RWPE2 (cell line): ENCODE measurements around the gene OSBP.

Experiments used
- ATAC-seq: fragments of 200-7000 bp; cut with Tn5 transposase; 3 replicates; pipeline ENCODE4 v1.9.1; 2021; ENCODE audit warnings: low read depth
- DNase-seq: peaks from one replicate; pipeline ENCODE4 v3.0.0-alpha.2; 2020; ENCODE audit warnings: low spot score
- H3K27ac ChIP-seq: fragments of 450-650 bp; 2 replicates; pipeline ENCODE4 v1.5.1; 2017; ENCODE audit warnings: mild to moderate bottlenecking; ENCODE audit not compliant: poor library complexity, severe bottlenecking
- H3K27me3 ChIP-seq: fragments of 250-450 bp; sonication (Bioruptor Pico); 2 replicates; pipeline ENCODE4 v1.5.1; 2021; ENCODE audit warnings: mild to moderate bottlenecking, moderate library complexity; ENCODE audit not compliant: insufficient read depth, poor library complexity, severe bottlenecking
- H3K36me3 ChIP-seq: fragments of 250-450 bp; sonication (Bioruptor Pico); 2 replicates; pipeline ENCODE4 v1.5.1; 2020; ENCODE audit warnings: low read depth, mild to moderate bottlenecking, moderate library complexity
- H3K4me1 ChIP-seq: fragments of 250-450 bp; sonication (Bioruptor Pico); 2 replicates; pipeline ENCODE4 v1.5.1; 2021; ENCODE audit warnings: mild to moderate bottlenecking, moderate library complexity; ENCODE audit not compliant: insufficient read depth, poor library complexity, severe bottlenecking
- H3K4me3 ChIP-seq: fragments of 250-450 bp; sonication (Bioruptor Pico); 2 replicates; pipeline ENCODE4 v1.5.1; 2021; ENCODE audit warnings: mild to moderate bottlenecking, moderate library complexity; ENCODE audit not compliant: severe bottlenecking
- H3K9me3 ChIP-seq: fragments of 250-450 bp; sonication (Bioruptor Pico); 2 replicates; pipeline ENCODE4 v1.5.1; 2021; ENCODE audit warnings: mild to moderate bottlenecking, moderate library complexity; ENCODE audit not compliant: severe bottlenecking
- CTCF ChIP-seq: fragments of 450-650 bp; IDR thresholded peaks from one replicate; pipeline ENCODE4 v1.5.1; 2017; ENCODE audit warnings: mild to moderate bottlenecking, moderate library complexity; ENCODE audit not compliant: poor library complexity, severe bottlenecking

Gene OSBP

GRCh38 chr11:59532620-59533019 lies 83.0 kb downstream of the OSBP start:
- H3K4me1 ChIP-seq: no peaks in the 10 kb centered on the region
- no peaks in the 10 kb centered on the region for H3K36me3 ChIP-seq
- H3K4me3 ChIP-seq: no peak overlapping the region
- DNase-seq (no peak), ATAC-seq (no peak)
- no peak overlapping the region for H3K27ac ChIP-seq
- H3K27me3 ChIP-seq: no peaks in the 10 kb centered on the region
- H3K9me3 ChIP-seq: no peaks in the 10 kb centered on the region
- TF ChIP-seq CTCF: no peak

- DNase-seq (no peak), ATAC-seq (no peak)
- no peak overlapping the region for H3K4me3 ChIP-seq
- no peaks in the 10 kb centered on the region for H3K36me3 ChIP-seq
- H3K27ac ChIP-seq: no peak overlapping the region
- no peaks in the 10 kb centered on the region for H3K27me3 ChIP-seq
- H3K9me3 ChIP-seq: no peaks in the 10 kb centered on the region
- H3K4me1 ChIP-seq: no peaks in the 10 kb centered on the region
- no peak for TF ChIP-seq CTCF
Observed at GRCh38 chr11:59528711-59529110, 86.9 kb downstream of the OSBP start.
